Prostate gland (tissue), 2 donors: ENCODE results near the gene FAAP100. TPM values are rescaled to one million over a fixed set of nuclear protein-coding genes. Genes with fewer than 3 reads are reported as not detected.

ENCODE experiments used
- DNase-seq: peaks from one replicate; pipeline ENCODE4 v3.0.0-alpha.2; 2019; ENCODE audit warnings: low spot score
- H3K27ac ChIP-seq, 2 donors: fragments of 200-600 bp; sonication (generic); 2 replicates each; pipeline ENCODE4 v1.5.1; 2017 to 2019
- H3K27me3 ChIP-seq: fragments of 200-600 bp; sonication (generic); replicated peaks from 2 replicates; pipeline ENCODE4 v1.5.1; 2019; ENCODE audit not compliant: insufficient read depth
- H3K36me3 ChIP-seq, 2 donors: fragments of 200-600 bp; sonication (generic); 1 replicate in 1 of 2; 2 replicates in 1 of 2; pipeline versions ENCODE4 v1.5.1 to v1.8.1; 2017 to 2019
- H3K4me1 ChIP-seq: fragments of 200-600 bp; sonication (generic); replicated peaks from 2 replicates; pipeline ENCODE4 v1.5.1; 2019
- H3K4me3 ChIP-seq, 2 donors: fragments of 200-600 bp; sonication (generic); 2 replicates each; pipeline ENCODE4 v1.5.1; 2017 to 2019
- H3K9me3 ChIP-seq: fragments of 200-600 bp; sonication (generic); 2 replicates; pipeline ENCODE4 v1.5.1; 2017
- CTCF ChIP-seq, 4 experiments: fragments of 200-600 bp in 2 of 4; fragments of 450-650 bp in 2 of 4; sonication (generic) in 2 of 4; IDR thresholded peaks; 1 replicate in 3 of 4; 2 replicates in 1 of 4; pipeline ENCODE4 v1.5.1; 2016 to 2019; ENCODE audit warnings: antibody characterized with exemption in 4 of 4, mild to moderate bottlenecking in 2 of 4, moderate library complexity in 2 of 4
- POLR2A ChIP-seq: fragments of 450-650 bp; IDR thresholded peaks from one replicate; pipeline ENCODE4 v1.6.1; 2016; ENCODE audit warnings: antibody characterized with exemption, mild to moderate bottlenecking
- POLR2AphosphoS5 ChIP-seq: sonication (generic); formaldehyde crosslinking; IDR thresholded peaks from one replicate; pipeline ENCODE4 v1.6.1; 2017; ENCODE audit warnings: antibody characterized with exemption
- WGBS: methylation state at CpG from one replicate; pipeline ENCODE4 v1.1.5; 2018; 5-methylcytosine and 5-hydroxymethylcytosine counted together
- intact Hi-C: fragments of 100-400 bp; cut with DNase I; formaldehyde crosslinking; loops from one replicate; pipeline ENCODE4 v1.14.2; 2022
- total RNA-seq, 2 donors: library from RNA; depleted of rRNA; stranded (reverse); fragments of >200 nt; gene quantifications; one replicate each; pipeline ENCODE4 v1.1.0, GENCODE V29; 2016

The FAAP100 gene, protein sequence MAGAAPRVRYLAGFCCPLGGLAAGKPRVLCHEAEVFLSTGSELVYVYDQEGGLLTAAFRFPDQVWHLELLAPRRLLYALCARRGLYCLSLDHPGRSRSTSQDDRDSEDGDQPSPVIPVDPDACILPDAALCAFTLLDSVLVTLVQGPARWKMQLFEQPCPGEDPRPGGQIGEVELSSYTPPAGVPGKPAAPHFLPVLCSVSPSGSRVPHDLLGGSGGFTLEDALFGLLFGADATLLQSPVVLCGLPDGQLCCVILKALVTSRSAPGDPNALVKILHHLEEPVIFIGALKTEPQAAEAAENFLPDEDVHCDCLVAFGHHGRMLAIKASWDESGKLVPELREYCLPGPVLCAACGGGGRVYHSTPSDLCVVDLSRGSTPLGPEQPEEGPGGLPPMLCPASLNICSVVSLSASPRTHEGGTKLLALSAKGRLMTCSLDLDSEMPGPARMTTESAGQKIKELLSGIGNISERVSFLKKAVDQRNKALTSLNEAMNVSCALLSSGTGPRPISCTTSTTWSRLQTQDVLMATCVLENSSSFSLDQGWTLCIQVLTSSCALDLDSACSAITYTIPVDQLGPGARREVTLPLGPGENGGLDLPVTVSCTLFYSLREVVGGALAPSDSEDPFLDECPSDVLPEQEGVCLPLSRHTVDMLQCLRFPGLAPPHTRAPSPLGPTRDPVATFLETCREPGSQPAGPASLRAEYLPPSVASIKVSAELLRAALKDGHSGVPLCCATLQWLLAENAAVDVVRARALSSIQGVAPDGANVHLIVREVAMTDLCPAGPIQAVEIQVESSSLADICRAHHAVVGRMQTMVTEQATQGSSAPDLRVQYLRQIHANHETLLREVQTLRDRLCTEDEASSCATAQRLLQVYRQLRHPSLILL
- total RNA-seq = 10 to 100 TPM; 27.8 to 44.4 TPM

DNA sequence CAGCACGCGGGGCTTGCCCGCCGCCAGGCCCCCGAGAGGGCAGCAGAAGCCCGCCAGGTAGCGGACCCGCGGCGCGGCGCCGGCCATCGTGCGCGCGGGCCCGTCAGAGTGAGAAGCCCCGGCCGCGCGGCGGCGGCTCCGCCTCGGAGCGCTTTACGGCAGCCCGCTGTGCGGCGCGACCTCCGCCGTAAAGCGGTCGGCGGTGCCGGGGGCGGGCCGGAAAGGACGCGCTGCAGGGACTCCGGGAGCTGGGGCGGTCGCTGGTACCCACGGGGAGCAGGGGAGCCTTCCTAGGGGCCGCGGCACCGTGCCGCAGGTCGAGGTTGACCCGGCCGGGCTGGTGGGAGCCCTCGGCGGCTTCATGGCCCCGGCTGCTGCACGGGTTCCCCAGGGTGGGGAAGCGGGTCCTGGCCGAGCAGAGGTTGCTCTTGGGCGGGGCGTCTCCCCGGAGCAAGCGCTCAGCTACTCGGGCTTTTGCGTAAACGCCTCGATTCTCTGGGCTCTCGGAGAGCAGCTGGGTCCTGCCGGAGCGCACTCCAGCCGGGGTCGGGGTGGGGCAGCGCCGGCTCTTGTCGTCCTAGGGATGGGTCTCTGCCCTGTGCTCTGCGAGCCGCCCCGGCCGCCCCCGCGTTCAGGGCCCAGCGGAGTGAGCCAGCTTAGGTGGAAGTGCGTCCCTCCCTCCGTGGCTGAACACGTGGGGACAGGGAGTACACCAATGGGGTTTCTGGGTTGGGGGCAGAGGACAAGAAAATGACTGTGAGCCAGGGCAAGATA is at the start of gene FAAP100:
TSS of gene FAAP100 (minus strand) at position 110 of the 774 bp plus-strand sequence. CDS start at position 87, 23 bp downstream.
- Histone ChIP-seq H3K9me3 (no peaks in the 10 kb centered on the region), H3K27ac (peak within 1 kb of the TSS; percentile 71 to 83), H3K27me3 (no peaks in the 10 kb centered on the region), H3K4me1 (peaks cover 4% of the 10 kb centered on the region), H3K36me3 (peaks cover 0 to 4% of the 10 kb centered on the region in 2 donors), H3K4me3 (peak within 1 kb of the TSS; percentile 94 to 96)
- under 1% methylated on average over 39 of the region's 85 CpGs for WGBS
- TF ChIP-seq POLR2A (peak; percentile 59), POLR2AphosphoS5 (peak; percentile 50), CTCF (IDR thresholded peaks at IDR 0.05) (peak in 1 of 4 experiments; percentile 23)
- intact Hi-C loops = loop anchor here (5.0 kb wide), 1 partner anchor 50 kb away; no protein-coding TSS in a partner anchor
- peak; percentile 67 for DNase-seq

DNA sequence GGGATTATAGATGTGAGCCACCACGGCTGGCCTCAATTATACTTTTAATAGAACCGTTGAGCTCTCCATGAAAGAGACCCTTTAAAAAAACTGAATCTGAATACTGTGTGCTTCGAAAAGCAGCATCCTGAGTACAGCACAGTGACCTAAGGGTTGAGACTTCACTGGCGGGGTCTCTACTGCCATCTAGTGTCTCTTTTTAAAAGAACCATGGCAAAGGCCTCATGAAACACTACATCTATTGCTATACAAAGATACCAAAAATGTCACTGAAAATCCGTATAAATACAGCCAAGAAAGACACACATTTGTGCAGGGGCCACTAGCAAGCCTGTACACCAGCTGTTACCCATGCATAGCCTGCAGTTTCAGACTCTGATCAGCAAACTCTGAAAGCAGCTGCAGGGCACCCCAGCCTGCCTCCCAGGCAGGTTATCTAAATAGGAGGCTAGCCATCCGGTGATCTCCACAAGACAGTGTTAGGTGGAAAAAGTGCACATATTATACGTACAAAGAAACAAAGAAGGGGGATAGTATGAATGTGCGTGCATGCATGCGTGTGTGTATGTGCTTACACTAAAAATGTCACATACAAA is 49.5 kb upstream of the FAAP100 start:
- Histone ChIP-seq H3K27ac (no peak overlapping the region), H3K4me3 (no peak overlapping the region), H3K36me3 (peaks cover 5 to 17% of the 10 kb centered on the region in 2 donors), H3K9me3 (no peaks in the 10 kb centered on the region), H3K27me3 (no peaks in the 10 kb centered on the region), H3K4me1 (no peaks in the 10 kb centered on the region)
- DNase-seq = peak; percentile 52
- TF ChIP-seq POLR2AphosphoS5 (peak; percentile 66), CTCF (IDR thresholded peaks at IDR 0.05) (peak; percentile 52 to 87 (median 79)), POLR2A (no peak)
- intact Hi-C loops = loop anchor here (5.0 kb wide), 3 partner anchors 49 to 349 kb away; partner anchors contain the start of gene FAAP100
- WGBS = 37% methylated on average over 9 of the region's 9 CpGs

DNA sequence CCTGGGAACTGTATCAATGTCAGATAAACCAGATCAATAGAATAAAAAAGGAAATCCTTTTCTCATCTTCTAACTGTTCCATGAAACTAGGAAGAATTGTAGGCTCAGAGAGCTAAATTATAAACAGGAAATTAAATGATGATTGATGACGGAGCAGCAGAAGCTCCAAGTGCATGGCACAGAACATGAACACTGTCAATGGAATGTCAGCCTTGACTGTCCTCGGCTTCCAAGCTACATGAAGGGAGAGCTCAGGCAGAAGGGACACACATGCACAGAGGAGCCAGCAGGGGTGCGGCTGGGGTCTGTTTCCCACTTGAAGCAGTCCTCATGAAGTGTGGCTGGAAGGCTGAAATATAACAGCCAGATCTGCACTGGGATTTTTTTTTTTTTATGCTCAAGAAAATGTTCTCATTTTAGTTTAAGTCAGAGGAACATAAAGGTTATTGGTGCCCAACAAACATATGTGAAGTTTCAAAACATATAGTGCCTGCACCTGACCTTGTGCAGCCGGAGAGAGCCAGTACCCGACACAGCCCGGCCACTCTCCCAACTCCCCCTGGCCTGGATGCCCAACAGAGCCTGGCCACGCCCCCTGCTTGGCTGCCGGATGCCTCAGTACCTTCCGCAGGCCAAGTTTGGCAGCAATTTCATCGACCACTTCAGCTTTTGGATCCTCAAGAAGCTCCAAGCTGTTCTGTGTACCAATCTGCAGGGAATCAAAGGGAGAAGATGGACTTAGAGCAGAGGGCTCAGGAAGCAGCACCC is 47.8 kb upstream of the FAAP100 start:
- Histone ChIP-seq H3K4me1 (no peaks in the 10 kb centered on the region), H3K9me3 (no peaks in the 10 kb centered on the region), H3K27ac (no peak overlapping the region), H3K27me3 (no peaks in the 10 kb centered on the region), H3K36me3 (peaks cover 5 to 7% of the 10 kb centered on the region in 2 donors), H3K4me3 (no peak overlapping the region)
- DNase-seq = no peak
- TF ChIP-seq POLR2A (no peak), POLR2AphosphoS5 (no peak), CTCF (IDR thresholded peaks at IDR 0.05) (no peak)
- intact Hi-C loops = loop anchor here (5.0 kb wide), 3 partner anchors 48 to 348 kb away; partner anchors contain the start of gene FAAP100
- WGBS = 69% methylated on average over 10 of the region's 10 CpGs
